ENCODE data around the gene GPALPP1. TPM values are rescaled to one million over a fixed set of nuclear protein-coding genes. Genes with fewer than 3 reads are reported as not detected.
A peak's percentile ranks its signal among the peaks of the same experiment; 100 is the strongest.

The GPALPP1 gene
- total RNA-seq, 5 donors from 2014 or later (not counting 1 experiment from before 2014, with no cell fraction given) = 28.0 to 37.8 (median 31.7) TPM

- H3K4me1 ChIP-seq (ENCODE audit: control insufficient read depth in 1 of 2, extremely low read depth in 1 of 2, insufficient read depth in 2 of 2, low read length in 2 of 2) = peaks cover 0 to 10% of the 10 kb centered on the region in 2 experiments
- no peaks in the 10 kb centered on the region for H3K36me3 ChIP-seq (ENCODE audit: control insufficient read depth in 2 of 2, extremely low read depth in 1 of 2, insufficient read depth in 1 of 2, low read length in 1 of 2)
- ATAC-seq (replicated peaks in 1 of 4) (no peak), DNase-seq (no peak)
- peaks cover 0 to 5% of the 10 kb centered on the region in 2 experiments for H3K27me3 ChIP-seq (replicated peaks in 1 of 2; ENCODE audit: control insufficient read depth in 2 of 2, extremely low read depth in 1 of 2, insufficient read depth in 2 of 2, low read length in 1 of 2)
- H3K27me3 Mint-ChIP-seq = peaks cover 3 to 6% of the 10 kb centered on the region in 2 donors
- 100% methylated on average over 2 of the region's 3 CpGs for WGBS (ENCODE audit: insufficient coverage)
- H3K36me3 Mint-ChIP-seq = no peaks in the 10 kb centered on the region
- ChIA-PET CTCF (interaction anchor here in 1 of 2 donors (0.6 kb wide), 1 partner anchor 464 kb away, joined by 3 read pairs; no protein-coding TSS in a partner anchor), POLR2A (no interaction called here)
- H3K27ac Mint-ChIP-seq = no peak overlapping the region
- H3K4me1 Mint-ChIP-seq = peaks cover 7 to 10% (median 8%) of the 10 kb centered on the region in 3 donors
- no peak overlapping the region for H3K4me3 ChIP-seq (ENCODE audit: control insufficient read depth in 1 of 2, extremely low read depth in 1 of 2, low read length in 1 of 2)
- no peaks in the 10 kb centered on the region for H3K9me3 ChIP-seq
- no peak overlapping the region for H3K4me3 Mint-ChIP-seq
- H3K9me3 Mint-ChIP-seq = no peaks in the 10 kb centered on the region
- H3K27ac ChIP-seq (ENCODE audit: low read length) = no peak overlapping the region
Observed at GRCh38 chr13:45049478-45049877, 60.1 kb downstream of the GPALPP1 start.

GRCh38 chr13:45051315-45051714, 62.0 kb downstream of the GPALPP1 start:
- H3K36me3 Mint-ChIP-seq = no peaks in the 10 kb centered on the region
- ATAC-seq (replicated peaks in 1 of 4) = no peak
- H3K36me3 ChIP-seq (ENCODE audit: control insufficient read depth in 2 of 2, extremely low read depth in 1 of 2, insufficient read depth in 1 of 2, low read length in 1 of 2) = no peaks in the 10 kb centered on the region
- 88% methylated on average over 4 of the region's 5 CpGs for WGBS (ENCODE audit: insufficient coverage)
- H3K4me1 Mint-ChIP-seq = peaks cover 7 to 19% (median 18%) of the 10 kb centered on the region in 3 donors
- H3K27ac ChIP-seq (ENCODE audit: low read length) = no peak overlapping the region
- DNase-seq = no peak
- peaks cover 0 to 10% of the 10 kb centered on the region in 2 experiments for H3K4me1 ChIP-seq (ENCODE audit: control insufficient read depth in 1 of 2, extremely low read depth in 1 of 2, insufficient read depth in 2 of 2, low read length in 2 of 2)
- H3K27me3 ChIP-seq (replicated peaks in 1 of 2; ENCODE audit: control insufficient read depth in 2 of 2, extremely low read depth in 1 of 2, insufficient read depth in 2 of 2, low read length in 1 of 2) = peaks cover 0 to 5% of the 10 kb centered on the region in 2 experiments
- no peak overlapping the region for H3K4me3 Mint-ChIP-seq
- no peaks in the 10 kb centered on the region for H3K9me3 Mint-ChIP-seq
- POLR2A ChIA-PET = interaction anchor here in 1 of 2 donors (0.6 kb wide), 1 partner anchor 399 kb away, joined by 7 read pairs; no protein-coding TSS in a partner anchor
- H3K27me3 Mint-ChIP-seq = peaks cover 0 to 4% of the 10 kb centered on the region in 2 donors
- no peaks in the 10 kb centered on the region for H3K9me3 ChIP-seq
- CTCF ChIA-PET = no interaction called here
- no peak overlapping the region for H3K4me3 ChIP-seq (ENCODE audit: control insufficient read depth in 1 of 2, extremely low read depth in 1 of 2, low read length in 1 of 2)
- no peak overlapping the region for H3K27ac Mint-ChIP-seq

GRCh38 chr13:45055198-45055901, 66.0 kb downstream of the GPALPP1 start:
- Histone ChIP-seq H3K4me1 (ENCODE audit: control insufficient read depth in 1 of 2, extremely low read depth in 1 of 2, insufficient read depth in 2 of 2, low read length in 2 of 2) (no peaks in the 10 kb centered on the region), H3K27me3 (replicated peaks in 1 of 2; ENCODE audit: control insufficient read depth in 2 of 2, extremely low read depth in 1 of 2, insufficient read depth in 2 of 2, low read length in 1 of 2) (peaks cover 0 to under 1% of the 10 kb centered on the region in 2 experiments), H3K27ac (ENCODE audit: low read length) (no peak overlapping the region), H3K9me3 (no peaks in the 10 kb centered on the region), H3K36me3 (ENCODE audit: control insufficient read depth in 2 of 2, extremely low read depth in 1 of 2, insufficient read depth in 1 of 2, low read length in 1 of 2) (no peaks in the 10 kb centered on the region), H3K4me3 (ENCODE audit: control insufficient read depth in 1 of 2, extremely low read depth in 1 of 2, low read length in 1 of 2) (no peak overlapping the region)
- Mint-ChIP-seq H3K4me1 (peaks cover 0 to 10% (median 9%) of the 10 kb centered on the region in 3 donors), H3K27me3 (peaks cover 4 to 7% of the 10 kb centered on the region in 2 donors), H3K36me3 (no peaks in the 10 kb centered on the region), H3K9me3 (no peaks in the 10 kb centered on the region), H3K27ac (peak overlapping the region in 1 of 2 donors; percentile 46), H3K4me3 (no peak overlapping the region)
- ATAC-seq (replicated peaks in 1 of 4) (peak in 2 of 4 experiments; percentile 33 to 44), DNase-seq (no peak)
- ChIA-PET POLR2A (interaction anchor here in 1 of 2 donors (0.5 to 0.6 kb wide), 2 partner anchors 9 to 41 kb away, joined by 3 to 6 read pairs; no protein-coding TSS in a partner anchor), CTCF (interaction anchor here in 1 of 2 donors (1.0 kb wide), 1 partner anchor 8 kb away, joined by 4 read pairs; no protein-coding TSS in a partner anchor)
- no CpG with 5 or more reads among the region's 8 CpGs for WGBS (ENCODE audit: insufficient coverage)

GRCh38 chr13:45055902-45056648, 66.7 kb downstream of the GPALPP1 start:
- Mint-ChIP-seq H3K4me3 (no peak overlapping the region), H3K36me3 (no peaks in the 10 kb centered on the region), H3K9me3 (no peaks in the 10 kb centered on the region), H3K27ac (no peak overlapping the region), H3K27me3 (peaks cover 7% of the 10 kb centered on the region in 2 donors), H3K4me1 (peaks cover 0 to 10% (median 9%) of the 10 kb centered on the region in 3 donors)
- no CpG with 5 or more reads among the region's 7 CpGs for WGBS (ENCODE audit: insufficient coverage)
- H3K9me3 ChIP-seq = no peaks in the 10 kb centered on the region
- H3K4me1 ChIP-seq (ENCODE audit: control insufficient read depth in 1 of 2, extremely low read depth in 1 of 2, insufficient read depth in 2 of 2, low read length in 2 of 2) = no peaks in the 10 kb centered on the region
- CTCF ChIA-PET = interaction anchor here in 1 of 2 donors (1.0 kb wide), 1 partner anchor 9 kb away, joined by 4 read pairs; no protein-coding TSS in a partner anchor
- no peak for DNase-seq
- no peak for ATAC-seq (replicated peaks in 1 of 4)
- peaks cover 0 to 6% of the 10 kb centered on the region in 2 experiments for H3K27me3 ChIP-seq (replicated peaks in 1 of 2; ENCODE audit: control insufficient read depth in 2 of 2, extremely low read depth in 1 of 2, insufficient read depth in 2 of 2, low read length in 1 of 2)
- H3K36me3 ChIP-seq (ENCODE audit: control insufficient read depth in 2 of 2, extremely low read depth in 1 of 2, insufficient read depth in 1 of 2, low read length in 1 of 2) = no peaks in the 10 kb centered on the region
- POLR2A ChIA-PET = interaction anchor here in 1 of 2 donors (0.5 kb wide), 1 partner anchor 9 kb away, joined by 6 read pairs; no protein-coding TSS in a partner anchor
- no peak overlapping the region for H3K4me3 ChIP-seq (ENCODE audit: control insufficient read depth in 1 of 2, extremely low read depth in 1 of 2, low read length in 1 of 2)
- H3K27ac ChIP-seq (ENCODE audit: low read length) = no peak overlapping the region

GRCh38 chr13:45060062-45060461, 70.7 kb downstream of the GPALPP1 start:
- Mint-ChIP-seq H3K9me3 (no peaks in the 10 kb centered on the region), H3K27me3 (peaks cover 7 to 15% of the 10 kb centered on the region in 2 donors), H3K4me1 (peaks cover 0 to 10% (median 9%) of the 10 kb centered on the region in 3 donors), H3K36me3 (no peaks in the 10 kb centered on the region), H3K27ac (no peak overlapping the region), H3K4me3 (no peak overlapping the region)
- no peak for ATAC-seq (replicated peaks in 1 of 4)
- Histone ChIP-seq H3K36me3 (ENCODE audit: control insufficient read depth in 2 of 2, extremely low read depth in 1 of 2, insufficient read depth in 1 of 2, low read length in 1 of 2) (no peaks in the 10 kb centered on the region), H3K4me1 (ENCODE audit: control insufficient read depth in 1 of 2, extremely low read depth in 1 of 2, insufficient read depth in 2 of 2, low read length in 2 of 2) (no peaks in the 10 kb centered on the region), H3K27me3 (replicated peaks in 1 of 2; ENCODE audit: control insufficient read depth in 2 of 2, extremely low read depth in 1 of 2, insufficient read depth in 2 of 2, low read length in 1 of 2) (peaks cover 0 to 12% of the 10 kb centered on the region in 2 experiments), H3K9me3 (no peaks in the 10 kb centered on the region), H3K4me3 (ENCODE audit: control insufficient read depth in 1 of 2, extremely low read depth in 1 of 2, low read length in 1 of 2) (no peak overlapping the region), H3K27ac (ENCODE audit: low read length) (no peak overlapping the region)
- 56% methylated on average over 2 of the region's 3 CpGs for WGBS (ENCODE audit: insufficient coverage)
- ChIA-PET CTCF (no interaction called here), POLR2A (no interaction called here)
- no peak for DNase-seq

GRCh38 chr13:45063261-45063860, 74.0 kb downstream of the GPALPP1 start:
- Mint-ChIP-seq H3K27me3 (peaks cover 10 to 25% of the 10 kb centered on the region in 2 donors), H3K4me1 (no peaks in the 10 kb centered on the region), H3K36me3 (no peaks in the 10 kb centered on the region), H3K27ac (no peak overlapping the region), H3K9me3 (no peaks in the 10 kb centered on the region), H3K4me3 (no peak overlapping the region)
- ChIA-PET POLR2A (no interaction called here), CTCF (interaction anchor here in 1 of 2 donors (0.6 kb wide), 1 partner anchor 92 kb away, joined by 3 read pairs; no protein-coding TSS in a partner anchor)
- 92% methylated on average over 2 of the region's 7 CpGs for WGBS (ENCODE audit: insufficient coverage)
- H3K27me3 ChIP-seq (replicated peaks in 1 of 2; ENCODE audit: control insufficient read depth in 2 of 2, extremely low read depth in 1 of 2, insufficient read depth in 2 of 2, low read length in 1 of 2) = peaks cover 0 to 16% of the 10 kb centered on the region in 2 experiments
- ATAC-seq (replicated peaks in 1 of 4) = no peak
- H3K4me3 ChIP-seq (ENCODE audit: control insufficient read depth in 1 of 2, extremely low read depth in 1 of 2, low read length in 1 of 2) = no peak overlapping the region
- no peaks in the 10 kb centered on the region for H3K36me3 ChIP-seq (ENCODE audit: control insufficient read depth in 2 of 2, extremely low read depth in 1 of 2, insufficient read depth in 1 of 2, low read length in 1 of 2)
- no peaks in the 10 kb centered on the region for H3K9me3 ChIP-seq
- H3K27ac ChIP-seq (ENCODE audit: low read length) = no peak overlapping the region
- DNase-seq = no peak
- H3K4me1 ChIP-seq (ENCODE audit: control insufficient read depth in 1 of 2, extremely low read depth in 1 of 2, insufficient read depth in 2 of 2, low read length in 2 of 2) = no peaks in the 10 kb centered on the region

Data from T-cell (primary cell).